GM08714 (cell line): ENCODE data around the gene CRACR2B.

Experiments used
- H3K4me3 ChIP-seq: fragments of 200-500 bp; sonication (Bioruptor generic); 2 replicates; pipeline ENCODE4 v1.5.1; 2014; ENCODE audit warnings: mild to moderate bottlenecking, low read length, inconsistent platforms
- ZNF274 ChIP-seq: IDR thresholded peaks from 2 replicates; pipeline ENCODE4 v1.6.1; 2012; ENCODE audit warnings: mild to moderate bottlenecking, low read depth, low read length

CRACR2B gene

GRCh38 chr11:869399-870126 lies 41.8 kb downstream of the CRACR2B start:
- TF ChIP-seq ZNF274, result no peak
- no peak overlapping the region for H3K4me3 ChIP-seq

- H3K4me3 ChIP-seq, result no peak overlapping the region
- TF ChIP-seq ZNF274, result no peak
Measured at GRCh38 chr11:870127-870413, 42.4 kb downstream of the CRACR2B start.

GRCh38 chr11:870418-870817 lies 42.7 kb downstream of the CRACR2B start:
- no peak for TF ChIP-seq ZNF274
- no peak overlapping the region for H3K4me3 ChIP-seq

- TF ChIP-seq ZNF274, result no peak
- no peak overlapping the region for H3K4me3 ChIP-seq
Measured at GRCh38 chr11:871472-871871, 43.8 kb downstream of the CRACR2B start.

GRCh38 chr11:872799-873198 lies 45.1 kb downstream of the CRACR2B start:
- no peak overlapping the region for H3K4me3 ChIP-seq
- no peak for TF ChIP-seq ZNF274

DNA sequence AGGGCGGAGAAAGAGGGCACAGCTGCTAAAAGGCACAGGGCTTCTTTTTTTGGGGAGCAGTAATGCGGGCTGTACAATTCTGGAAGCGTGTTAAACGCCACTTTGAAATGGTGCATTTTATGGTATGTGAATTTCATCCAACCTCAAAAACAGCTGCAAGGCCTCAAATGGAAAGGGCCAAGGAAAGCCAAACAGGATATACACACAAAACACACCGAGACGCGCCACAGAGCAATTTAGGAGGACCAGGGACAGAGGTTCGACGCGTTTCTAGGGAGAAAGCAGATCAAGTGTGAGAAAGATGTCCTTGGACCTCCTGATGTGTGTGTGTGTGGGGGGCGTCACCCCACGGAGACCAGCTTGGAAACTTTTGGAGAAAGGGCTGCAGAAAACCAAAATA lies 46.0 kb downstream of the CRACR2B start:
- TF ChIP-seq ZNF274, result no peak

DNA sequence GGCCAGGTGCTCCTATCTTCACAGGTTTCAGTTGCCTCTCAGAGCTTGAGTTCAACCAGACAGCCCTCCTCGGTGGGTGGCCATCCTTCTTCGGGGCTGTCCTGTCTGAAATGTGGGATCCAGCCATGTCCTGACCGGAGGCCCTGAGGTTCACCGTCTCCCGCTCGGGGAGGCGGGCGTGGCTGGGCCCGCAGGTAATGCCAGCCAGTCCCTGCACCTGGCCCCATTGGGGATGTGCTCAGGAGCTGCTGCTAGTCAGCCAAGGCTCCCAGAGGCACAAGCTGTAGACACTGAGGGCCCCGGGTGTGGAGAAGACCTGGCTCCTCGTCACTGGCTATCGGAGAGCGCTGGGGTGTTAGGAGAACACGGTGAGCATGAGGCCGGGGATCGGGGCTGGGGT lies 47.5 kb downstream of the CRACR2B start:
- no peak for TF ChIP-seq ZNF274
- H3K4me3 ChIP-seq, result no peak overlapping the region

More for the DNA sequence above, 46.0 kb downstream of the CRACR2B start:
- H3K4me3 ChIP-seq, result no peak overlapping the region

DNA sequence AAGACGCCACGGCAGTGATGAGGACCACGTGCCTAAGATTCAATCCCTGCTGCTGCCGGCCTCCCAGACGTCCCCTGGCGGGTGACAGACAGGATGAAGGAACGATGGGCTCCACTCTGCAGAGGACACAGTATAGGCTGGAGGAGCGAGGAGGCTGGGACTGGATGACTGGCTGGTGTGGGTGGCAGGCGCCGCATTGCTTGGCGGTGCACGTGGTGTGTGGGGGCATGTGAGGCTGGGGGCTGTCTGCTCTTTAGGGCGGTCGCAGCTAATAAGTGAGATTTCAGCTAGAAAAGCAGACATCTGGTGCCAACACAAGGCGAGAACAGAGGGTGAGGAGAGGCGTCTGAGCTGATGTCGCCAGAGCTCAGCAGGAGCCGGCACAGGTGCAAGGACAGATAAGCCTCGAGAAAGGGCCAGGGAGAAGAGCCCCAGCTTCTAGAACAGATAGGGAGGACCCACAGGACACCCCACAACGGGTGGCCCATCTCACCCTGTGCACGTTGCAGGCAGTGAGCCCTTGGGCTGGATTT lies 48.1 kb downstream of the CRACR2B start:
- no peak overlapping the region for H3K4me3 ChIP-seq
- TF ChIP-seq ZNF274, result no peak

DNA sequence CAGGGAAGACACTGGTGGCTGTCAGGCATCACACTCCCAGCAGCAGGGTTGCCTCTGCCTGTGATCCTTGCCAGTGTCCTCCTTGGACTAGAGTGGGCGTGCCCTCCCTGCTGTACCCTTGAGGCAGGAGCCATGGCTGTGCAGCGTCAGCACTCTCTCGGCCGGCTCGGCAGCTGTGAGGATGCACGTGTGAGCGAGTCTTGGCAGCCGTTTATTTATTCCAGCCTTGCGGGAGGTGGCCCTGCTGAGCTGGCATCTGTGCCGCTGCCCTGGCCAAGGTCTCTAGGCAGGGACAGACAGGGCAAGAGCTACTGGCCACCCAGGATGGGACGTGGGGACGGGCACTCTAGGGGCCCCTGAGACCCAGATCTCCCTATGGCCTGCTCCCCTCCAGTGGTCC lies 48.8 kb downstream of the CRACR2B start:
- no peak for TF ChIP-seq ZNF274
- no peak overlapping the region for H3K4me3 ChIP-seq

DNA sequence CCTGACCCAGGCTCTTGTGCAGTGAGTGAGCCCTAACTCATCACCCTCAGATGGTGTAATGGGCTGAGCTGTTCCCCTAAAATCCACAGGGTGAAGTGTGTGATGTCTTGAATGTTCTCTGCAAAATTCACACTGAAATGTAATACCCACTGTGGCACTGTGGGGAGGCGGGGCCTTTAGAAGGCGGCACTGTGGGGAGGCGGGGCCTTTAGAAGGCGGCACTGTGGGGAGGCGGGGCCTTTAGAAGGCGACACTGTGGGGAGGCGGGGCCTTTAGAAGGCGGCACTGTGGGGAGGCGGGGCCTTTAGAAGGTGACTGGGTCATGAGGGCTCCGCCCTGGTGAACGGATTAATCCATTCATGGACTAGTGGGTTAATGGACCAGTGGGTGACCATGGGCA lies 49.8 kb downstream of the CRACR2B start:
- no peak for TF ChIP-seq ZNF274
- H3K4me3 ChIP-seq, result no peak overlapping the region

- TF ChIP-seq ZNF274, result no peak
- H3K4me3 ChIP-seq, result no peak overlapping the region
Measured at GRCh38 chr11:880447-880846, 52.7 kb downstream of the CRACR2B start.
